Kasumi-1 (cell line): ENCODE results near the gene PGAP1.
A peak's percentile ranks its signal among the peaks of the same experiment; 100 is the strongest.

Experiments used
- DNase-seq, 2 experiments: peaks; one replicate each; lab custom pipeline; 2025; lab: John Stamatoyannopoulos, UW

The PGAP1 gene

GRCh38 chr2:196887431-196887830, 39.1 kb downstream of the PGAP1 start:
- no peak for DNase-seq

DNA sequence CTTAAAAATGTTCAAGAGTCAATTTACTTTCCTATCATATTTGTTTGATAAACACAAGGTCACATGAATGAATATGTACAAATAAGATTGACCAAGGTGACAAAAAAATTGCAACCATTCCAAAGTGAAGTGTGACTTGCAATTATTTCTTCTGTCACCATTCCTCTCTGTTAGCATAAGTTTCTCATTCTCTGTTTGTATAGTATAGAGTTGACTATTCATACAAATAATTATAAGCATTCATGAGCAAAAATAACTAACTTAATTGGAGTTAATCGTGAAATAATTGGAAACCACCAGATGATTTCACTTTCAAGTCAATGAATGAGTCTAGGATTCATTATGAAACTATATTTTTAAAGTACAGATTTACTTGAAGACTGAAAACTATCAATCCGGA, 42.1 kb downstream of the PGAP1 start:
- DNase-seq = no peak

- no peak for DNase-seq
Measured at GRCh38 chr2:196876364-196876763, 50.1 kb downstream of the PGAP1 start.

- DNase-seq = no peak
Measured at GRCh38 chr2:196875414-196875813, 51.1 kb downstream of the PGAP1 start.

DNA sequence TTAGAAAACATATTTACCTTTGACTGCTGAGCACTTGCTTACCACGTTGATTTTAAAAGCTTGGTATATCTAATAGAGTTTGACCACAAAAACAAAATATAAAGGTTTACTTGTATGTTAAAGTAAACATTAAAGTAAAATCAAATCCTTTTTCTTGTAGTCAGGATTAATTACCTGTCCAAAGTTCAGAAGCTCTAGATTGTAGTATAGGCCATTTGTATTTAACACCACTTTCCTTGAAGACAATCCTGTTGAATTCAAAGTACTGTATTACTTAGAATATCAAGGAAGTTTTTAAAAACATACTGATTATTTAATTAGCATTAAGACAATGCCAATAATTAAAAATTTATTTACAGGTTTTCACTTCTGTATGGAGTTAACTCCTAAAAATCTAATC, 53.0 kb downstream of the PGAP1 start:
- DNase-seq = no peak

- no peak for DNase-seq
Measured at GRCh38 chr2:196854629-196855028, 71.9 kb downstream of the PGAP1 start.

DNA sequence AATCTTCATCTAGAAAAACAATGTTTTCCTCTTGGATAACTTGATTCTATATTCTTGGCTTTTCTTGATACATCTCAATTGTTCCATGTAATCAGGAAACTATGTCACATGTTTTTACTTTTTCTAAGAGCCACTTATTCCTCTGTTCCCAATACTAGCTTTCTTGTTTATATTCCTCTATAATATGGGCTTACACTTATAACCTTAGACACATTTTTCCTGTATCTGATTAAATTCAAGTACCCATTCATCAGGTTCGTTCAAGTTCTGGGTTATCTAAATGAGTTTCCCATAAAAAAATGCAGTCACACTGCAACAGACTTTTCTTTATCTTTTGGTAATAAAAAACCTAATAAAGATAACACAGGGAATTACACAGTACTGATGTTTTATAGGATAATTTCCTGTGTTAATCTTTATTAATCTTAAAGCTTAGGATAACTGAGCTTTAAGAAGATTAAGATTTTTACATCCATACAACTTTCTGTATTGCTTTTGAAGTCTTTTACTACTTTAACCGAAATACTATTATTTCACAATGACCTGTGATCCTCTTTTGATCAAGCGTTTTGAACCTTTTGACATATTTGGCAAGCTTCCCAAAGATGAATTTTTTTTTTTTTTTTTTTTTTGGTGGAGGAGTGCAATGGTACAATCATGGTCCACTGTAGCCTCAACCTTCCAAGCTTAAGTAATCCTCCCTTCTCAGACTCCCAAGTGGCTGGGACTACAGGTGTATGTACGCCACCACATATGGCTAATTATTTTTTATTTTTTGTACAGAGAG, 73.0 kb downstream of the PGAP1 start:
- DNase-seq = no peak

GRCh38 chr2:196851088-196851487, 75.4 kb downstream of the PGAP1 start:
- DNase-seq = no peak

- peak; percentile 11 to 21 for DNase-seq
Measured at GRCh38 chr2:196849895-196850294, 76.6 kb downstream of the PGAP1 start.

GRCh38 chr2:196846295-196846694, 80.2 kb downstream of the PGAP1 start:
- DNase-seq = no peak

DNA sequence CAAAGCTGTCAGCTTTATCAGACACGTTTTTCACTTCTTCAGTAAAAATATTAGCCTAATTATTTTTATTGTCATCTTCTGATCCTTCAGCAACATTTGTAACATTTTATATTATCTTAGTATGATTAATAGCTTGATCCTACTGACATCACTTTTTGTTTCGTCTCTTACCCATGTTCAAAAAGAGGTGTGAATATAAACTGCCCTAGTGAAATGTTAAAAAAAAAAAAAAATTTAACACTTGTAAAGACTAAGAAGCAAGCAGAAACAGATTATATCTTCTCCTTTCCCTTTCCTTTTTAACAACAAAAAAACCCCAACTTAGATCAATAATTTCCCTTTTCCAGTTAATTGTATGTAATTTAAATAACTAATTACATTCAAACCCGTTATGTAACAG, 81.1 kb downstream of the PGAP1 start:
- DNase-seq = no peak

DNA sequence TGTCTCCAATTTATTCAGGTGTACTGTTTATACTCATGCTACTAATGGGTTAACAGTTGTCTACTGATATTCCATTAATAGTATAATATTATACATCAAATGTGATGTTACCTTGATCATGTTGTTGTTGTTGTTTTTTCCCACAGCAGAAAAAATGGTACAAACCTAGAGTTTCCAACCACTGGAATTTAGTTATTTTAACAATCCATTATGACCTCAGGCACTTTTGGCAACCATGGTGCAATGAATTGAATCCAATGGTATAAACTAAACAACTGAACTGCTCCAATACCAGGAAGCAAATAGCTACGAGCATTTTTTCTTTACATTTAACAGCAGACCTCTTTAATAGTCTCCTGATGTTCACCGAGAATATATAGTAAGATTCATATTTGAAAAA, 86.3 kb downstream of the PGAP1 start:
- DNase-seq = no peak

DNA sequence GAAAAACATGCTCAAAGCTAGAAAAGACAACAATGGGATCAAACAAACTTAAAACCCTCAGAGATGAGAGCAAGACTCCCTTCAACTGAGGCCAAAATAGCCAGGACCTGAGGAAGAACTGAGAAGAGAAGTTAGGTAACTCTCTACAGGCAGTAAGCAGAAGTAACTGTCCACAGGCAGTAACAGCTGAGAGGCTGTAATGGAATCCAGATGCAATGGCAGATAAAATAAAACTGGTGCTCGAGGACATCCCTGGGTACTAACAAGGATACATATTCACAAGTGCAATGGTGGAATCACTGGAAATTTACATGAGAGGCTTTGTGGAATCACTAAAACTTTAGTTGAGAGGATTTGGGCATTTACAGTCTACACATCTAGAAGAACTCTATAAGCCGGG, 86.9 kb downstream of the PGAP1 start:
- DNase-seq = peak; percentile 27 to 37

- DNase-seq = no peak
Measured at GRCh38 chr2:196836440-196836839, 90.1 kb downstream of the PGAP1 start.

DNA sequence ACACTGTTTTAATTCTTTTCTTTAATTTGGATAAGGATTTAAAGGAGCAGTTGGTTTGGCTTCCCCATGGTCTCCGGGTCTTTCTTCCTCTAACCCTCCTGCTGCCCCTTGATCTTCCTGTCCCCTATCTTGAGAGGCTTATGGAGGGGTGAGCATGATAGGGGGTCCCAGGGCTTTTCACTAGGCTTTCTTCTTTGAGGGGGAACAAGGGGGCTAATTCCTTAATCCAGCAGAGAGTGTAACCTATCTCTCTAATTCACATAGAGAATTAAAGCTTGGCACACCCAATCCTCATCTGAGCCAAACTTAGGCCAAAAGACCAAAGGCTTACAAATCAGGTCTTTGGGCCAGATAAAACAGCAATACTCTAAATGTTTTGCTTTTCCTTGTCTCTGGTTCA, 95.8 kb downstream of the PGAP1 start:
- DNase-seq = no peak

GRCh38 chr2:196827356-196827755, 99.2 kb downstream of the PGAP1 start:
- DNase-seq = no peak

- peak; percentile 12 to 25 for DNase-seq
Measured at GRCh38 chr2:196823750-196824522, 102.6 kb downstream of the PGAP1 start.

GRCh38 chr2:196821195-196821594, 105.3 kb downstream of the PGAP1 start:
- no peak for DNase-seq

GRCh38 chr2:196809260-196809659, 117.2 kb downstream of the PGAP1 start, which contains the start of gene C2orf66:
C2orf66 (minus strand) TSS chr2:196809355; CDS start chr2:196809336, 19 bp downstream.
- no peak for DNase-seq

DNA sequence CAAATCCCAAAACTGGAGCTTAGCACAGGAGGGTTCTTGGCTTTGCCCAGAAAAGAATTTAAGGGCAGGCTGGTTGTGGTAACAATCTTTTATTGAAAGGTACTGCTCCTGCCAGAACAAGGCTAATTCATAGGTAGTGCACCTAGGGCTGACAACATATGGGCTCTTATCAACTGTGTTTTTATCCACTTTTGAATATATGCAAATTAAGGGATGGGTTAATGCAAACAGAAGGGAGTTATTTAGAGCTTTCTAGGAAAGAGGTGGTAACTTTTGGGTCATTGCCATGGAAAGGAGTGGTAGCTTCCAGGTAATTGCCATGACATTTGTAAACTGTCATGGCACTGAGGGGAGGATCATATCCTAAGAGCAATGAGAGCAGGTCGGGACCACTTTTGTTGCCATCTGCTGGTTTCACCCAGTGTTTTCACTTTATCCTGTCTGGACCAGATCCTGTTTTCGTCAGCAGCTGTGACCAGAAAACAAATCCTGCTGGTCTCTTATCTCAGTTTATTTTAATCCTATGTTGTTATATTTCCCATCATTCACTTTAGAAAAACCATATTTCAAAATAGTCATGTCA, 118.3 kb downstream of the PGAP1 start:
- DNase-seq = no peak

GRCh38 chr2:196804381-196804780, 122.1 kb downstream of the PGAP1 start:
- no peak for DNase-seq

DNA sequence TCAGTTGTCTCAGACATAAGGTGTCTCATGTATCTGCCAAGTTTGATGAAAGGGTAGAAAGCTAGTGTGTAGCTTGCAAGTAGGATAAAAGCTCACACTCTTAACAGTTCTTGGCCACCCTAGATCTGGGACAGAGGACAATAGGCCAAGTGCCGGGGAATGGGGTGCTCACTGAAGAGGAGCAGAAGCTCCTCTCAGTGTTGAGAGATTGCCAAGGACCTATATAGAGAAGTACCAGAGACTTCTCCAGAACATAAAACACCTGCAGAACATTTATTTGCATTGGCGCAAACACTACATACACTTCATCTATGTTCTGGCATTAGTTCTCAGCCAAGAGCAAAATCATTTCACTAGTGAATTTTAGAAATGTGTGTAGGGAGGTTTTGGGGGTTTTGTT, 124.1 kb downstream of the PGAP1 start:
- DNase-seq = no peak

- no peak for DNase-seq
Measured at GRCh38 chr2:196801674-196802261, 124.7 kb downstream of the PGAP1 start.
